ENCODE results near the gene TRAPPC2L.
"Not testable (repeated sequence)": the region's sequence is repeated elsewhere in the genome, so short reads cannot be mapped to it uniquely, and the experiment has no call there.

TRAPPC2L gene

DNA sequence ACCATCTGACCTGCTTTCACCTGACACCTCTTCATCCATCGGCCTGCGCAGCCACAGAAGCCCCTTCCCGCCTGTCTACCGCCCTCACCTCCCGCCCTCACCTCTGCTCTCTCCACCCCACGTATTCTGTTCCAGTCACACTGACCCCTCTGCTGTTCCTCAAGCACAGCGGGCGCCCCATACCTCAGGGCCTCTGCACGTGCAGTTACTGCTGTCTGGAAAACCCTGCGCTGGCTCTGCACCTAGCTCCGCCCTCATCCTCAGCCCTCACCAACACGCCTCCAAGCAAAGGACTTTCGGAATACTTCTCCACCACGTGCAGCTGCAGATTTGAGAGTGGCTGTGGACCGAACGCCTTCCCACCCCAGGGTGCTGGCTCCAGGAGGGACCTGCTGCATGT, 34.2 kb downstream of the TRAPPC2L start:
- no peak for DNase-seq (ENCODE audit: low read depth)

DNA sequence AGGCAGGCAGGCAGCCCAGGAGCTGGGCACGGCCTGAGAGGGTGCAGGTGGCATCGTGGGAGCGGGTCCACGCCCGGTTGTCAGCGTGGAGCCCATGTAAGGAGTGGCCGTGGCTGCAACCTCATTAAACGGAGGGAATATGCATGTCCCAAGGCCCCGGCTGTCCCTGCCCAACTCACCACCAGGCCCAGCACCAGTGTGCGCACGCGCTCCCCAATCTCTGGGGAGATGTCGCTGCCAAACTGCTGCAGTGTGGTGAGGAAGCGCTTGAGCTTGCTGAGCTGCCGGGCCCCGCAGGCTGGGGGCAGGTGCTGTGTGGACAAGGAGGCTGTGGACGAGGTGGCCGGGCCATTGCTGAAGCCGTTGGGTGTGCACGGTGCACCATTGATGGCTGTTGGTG, 35.1 kb downstream of the TRAPPC2L start:
- no peak for DNase-seq (ENCODE audit: low read depth)

DNA sequence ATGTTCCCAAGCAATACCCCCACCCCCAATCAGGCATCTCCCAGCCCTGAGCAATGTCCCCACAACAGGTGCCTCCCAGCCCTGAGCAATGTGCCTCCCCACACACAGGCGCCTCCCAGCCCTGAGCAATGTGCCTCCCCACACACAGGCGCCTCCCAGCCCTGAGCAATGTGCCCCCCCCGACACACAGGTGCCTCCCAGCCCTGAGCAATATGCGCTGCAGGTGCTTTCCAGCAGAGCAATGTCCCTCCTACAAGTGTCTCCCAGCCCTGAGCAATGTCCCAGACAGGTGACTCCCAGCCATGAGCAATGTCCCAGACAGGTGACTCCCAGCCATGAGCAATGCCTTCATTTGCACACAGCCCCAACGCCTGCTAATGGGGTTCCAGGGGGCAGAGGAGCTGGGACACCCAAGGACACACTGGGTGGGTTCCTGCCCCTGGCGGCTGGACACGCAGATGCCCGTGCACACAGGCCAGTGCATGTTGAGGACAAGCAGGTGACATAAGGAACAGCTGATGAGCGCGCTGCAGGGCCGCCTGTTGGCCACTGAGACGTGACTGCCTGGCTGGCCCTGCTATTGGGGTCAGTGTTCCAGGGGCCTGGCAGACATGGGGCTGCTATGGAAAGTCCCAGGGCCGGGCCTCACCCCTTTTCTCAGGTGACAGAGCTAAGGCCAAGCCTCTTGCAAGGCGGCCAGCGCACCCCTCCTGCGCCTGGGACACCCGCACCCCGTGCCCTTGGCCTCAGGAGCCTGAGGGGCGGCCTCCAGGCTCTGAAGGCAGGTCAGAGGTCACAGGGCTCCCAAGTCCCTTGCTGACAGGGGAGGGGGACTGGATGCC, 36.4 kb downstream of the TRAPPC2L start:
- no peak for DNase-seq (ENCODE audit: low read depth)

DNA sequence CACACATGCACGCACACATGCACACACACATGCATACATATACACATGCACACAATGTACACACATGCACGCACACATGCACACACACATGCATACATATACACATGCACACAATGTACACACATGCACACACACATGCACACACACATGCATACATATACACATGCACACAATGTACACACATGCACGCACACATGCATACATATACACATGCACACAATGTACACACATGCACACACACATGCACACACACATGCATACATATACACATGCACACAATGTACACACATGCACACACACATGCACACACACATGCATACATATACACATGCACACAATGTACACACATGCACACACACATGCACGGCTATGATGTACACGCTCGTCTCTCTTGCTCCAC, 37.3 kb downstream of the TRAPPC2L start:
- not testable (repeated sequence) for DNase-seq (ENCODE audit: low read depth)

DNA sequence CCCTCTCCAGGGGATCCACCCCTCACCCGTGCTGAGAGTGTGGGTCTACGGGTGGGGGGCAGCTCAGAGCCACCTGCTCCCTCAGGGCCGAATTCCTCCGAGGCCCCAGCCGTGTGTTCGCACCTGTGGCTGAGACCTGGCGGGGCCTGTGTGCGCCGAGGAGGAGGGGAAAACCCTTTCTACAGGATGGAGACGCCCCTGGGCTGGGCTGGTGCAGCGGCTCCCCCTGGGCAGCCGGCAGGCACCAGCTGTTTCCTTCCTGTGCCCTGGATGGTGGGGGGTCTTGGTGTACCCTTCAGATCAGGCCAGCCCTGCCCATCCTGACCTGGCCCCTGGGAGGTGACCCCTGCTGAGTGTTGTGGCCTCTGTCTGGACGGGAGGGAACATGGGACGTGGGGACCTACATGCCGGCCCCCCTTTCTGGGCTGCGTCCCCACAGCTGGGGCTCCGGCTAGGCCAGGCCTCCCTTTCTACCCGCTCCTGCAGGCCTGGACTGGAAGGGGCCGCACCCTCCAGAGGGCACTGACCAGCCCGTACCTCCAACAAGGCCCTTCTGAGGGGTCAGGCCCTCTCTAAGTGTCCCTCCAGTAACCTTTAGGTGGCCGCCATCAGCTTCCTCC, 37.9 kb downstream of the TRAPPC2L start:
- no peak for DNase-seq (ENCODE audit: low read depth)

DNA sequence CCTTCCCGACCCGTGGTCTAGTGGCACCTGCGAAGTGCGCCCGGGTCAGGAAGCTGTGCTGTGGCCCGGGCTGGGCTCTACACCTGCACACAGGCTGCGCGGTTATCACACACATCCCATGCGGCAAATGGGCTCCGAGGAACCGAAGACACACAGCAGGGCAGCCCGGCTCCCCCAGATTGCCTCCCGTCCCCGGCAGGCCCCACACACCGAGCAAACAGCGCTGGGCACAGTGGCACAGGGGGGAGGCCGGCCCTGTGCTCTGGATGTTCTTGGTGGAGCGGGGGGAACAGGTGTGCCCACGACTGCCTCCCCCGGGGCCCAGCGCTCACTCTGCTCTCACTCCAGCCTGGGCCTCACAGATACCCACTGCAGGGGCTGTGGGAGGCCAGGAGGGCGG, 38.4 kb downstream of the TRAPPC2L start:
- DNase-seq (ENCODE audit: low read depth) = no peak

DNA sequence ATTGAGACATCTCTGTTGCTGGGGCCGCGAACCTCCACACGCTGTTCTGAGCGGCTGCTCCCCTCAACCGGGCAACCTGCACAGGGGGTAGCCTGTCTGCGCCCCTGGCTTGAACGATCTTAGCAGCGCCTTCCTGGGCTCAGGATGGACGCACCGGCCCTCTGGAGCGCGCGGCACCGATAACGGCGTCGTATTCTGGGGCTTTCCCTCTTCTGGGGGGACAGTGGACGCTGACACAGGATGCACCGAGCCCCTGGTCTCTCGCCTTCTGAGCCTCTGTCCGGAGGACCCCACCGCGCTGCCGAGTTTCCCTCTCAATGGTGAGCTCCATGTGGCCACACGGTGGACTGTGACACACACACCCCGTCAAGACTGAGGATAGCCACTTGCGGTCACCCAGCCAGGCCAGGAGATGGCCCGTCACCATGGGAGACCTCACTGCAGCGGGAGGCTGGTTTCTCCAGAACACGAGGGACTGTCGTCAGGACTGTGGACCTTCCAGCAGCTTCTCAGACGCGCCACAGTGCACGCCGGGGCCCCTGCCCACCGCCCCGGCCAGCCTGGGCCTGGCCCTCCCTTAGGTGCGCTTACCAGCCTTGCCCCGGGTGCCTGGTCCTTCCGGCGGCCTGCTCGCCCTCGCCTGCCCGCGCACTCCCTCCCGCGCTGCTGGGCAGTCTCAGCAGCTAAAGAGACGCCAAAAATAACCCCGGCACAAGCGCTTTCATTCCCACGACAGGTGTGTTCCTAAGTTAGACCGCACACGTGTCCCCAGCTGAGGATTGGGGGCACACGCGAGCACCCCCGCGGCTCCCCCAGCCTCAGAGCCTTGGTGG, 39.5 kb downstream of the TRAPPC2L start:
- DNase-seq (ENCODE audit: low read depth) = no peak

DNA sequence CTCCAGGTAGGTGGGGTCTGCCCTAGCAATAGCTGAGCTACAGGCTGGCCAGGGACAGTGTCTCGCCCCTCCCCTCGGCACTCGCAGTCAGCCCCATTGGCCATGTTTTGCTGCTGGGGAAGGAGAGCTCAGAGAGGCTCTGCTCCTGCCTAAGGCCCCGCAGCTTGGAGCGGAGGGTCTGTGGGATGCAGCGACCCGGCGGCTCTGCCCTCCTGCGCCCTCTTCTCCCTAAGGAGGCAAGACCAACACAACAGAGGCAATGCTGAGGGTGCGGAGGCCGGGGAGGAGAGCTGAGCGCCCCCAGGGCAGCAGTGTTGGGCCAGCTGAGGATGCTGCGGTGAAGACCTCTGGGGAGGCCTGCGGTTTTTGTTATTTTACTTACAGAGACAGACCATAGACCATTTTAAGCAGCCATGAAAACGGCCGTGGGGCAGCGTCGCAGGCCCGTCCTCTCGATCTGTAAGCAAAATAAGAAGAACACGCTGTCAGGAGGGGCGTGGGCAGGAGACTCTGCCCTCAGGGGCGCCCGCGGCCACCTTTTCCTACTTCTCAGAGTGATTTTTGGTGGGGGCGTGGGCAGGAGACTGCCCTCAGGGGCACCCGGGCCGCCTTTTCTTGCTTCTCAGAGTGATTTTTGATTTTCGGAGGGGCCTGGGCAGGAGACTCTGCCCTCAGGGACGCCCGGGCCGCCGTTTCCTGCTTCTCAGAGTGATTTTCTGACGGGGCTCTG, 40.9 kb downstream of the TRAPPC2L start:
- DNase-seq (ENCODE audit: low read depth) = no peak

DNA sequence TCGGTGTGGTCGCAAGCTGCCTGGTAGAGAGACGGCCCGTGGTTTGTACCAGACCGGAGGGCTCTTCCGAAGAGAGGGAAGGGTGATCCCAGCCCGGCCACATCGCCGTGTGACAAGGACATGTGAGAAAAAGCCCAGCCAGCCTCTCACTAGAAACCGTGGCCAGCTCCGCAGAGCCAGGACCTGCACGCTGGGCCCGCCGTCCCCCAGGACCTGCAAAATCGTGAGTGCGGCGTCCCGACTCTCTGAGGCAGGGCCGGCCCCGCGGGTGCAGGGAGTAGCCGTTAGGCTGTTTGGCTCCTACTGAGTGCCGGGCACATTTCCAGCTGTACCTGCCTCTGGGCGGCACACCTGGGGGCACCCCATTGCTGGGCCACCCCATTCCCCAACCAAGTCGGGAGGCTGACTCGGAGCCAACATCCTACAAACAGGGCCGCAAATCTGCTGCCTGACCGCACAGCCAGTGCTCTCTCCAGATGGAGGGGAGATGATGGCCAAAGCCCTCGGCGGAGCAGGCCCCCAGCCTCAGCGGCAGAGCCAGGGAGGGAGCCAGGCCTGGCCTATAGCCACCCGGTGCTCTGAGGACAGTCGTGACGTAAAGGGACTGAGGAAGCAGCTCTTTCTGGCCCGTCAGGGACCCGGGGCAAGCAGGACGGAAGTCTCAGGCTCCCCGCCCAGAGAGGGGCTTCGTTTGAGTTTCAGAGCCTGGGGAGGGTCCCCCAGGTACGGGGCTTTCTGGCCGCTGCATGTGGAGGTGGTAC, 43.2 kb downstream of the TRAPPC2L start:
- DNase-seq (ENCODE audit: low read depth) = no peak

DNA sequence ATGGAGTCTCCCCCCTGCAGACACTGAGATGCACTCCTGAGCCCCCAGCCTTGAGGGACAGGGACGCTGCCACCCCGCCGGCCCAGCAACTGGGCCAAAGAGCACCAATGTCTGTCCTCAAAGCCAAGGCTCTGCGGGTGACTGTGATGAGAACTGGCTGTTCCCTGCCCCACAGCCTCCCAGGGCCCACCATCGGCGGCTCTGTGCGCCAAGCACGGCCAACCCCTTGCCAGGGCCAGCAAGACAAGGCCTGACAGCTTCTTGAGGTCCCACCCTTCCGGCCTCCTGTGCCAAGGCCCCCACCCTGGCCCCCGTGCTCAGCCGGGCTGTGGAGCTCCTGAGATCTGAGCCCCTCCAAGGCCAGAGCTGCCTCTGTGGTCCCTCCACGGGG, 43.7 kb downstream of the TRAPPC2L start:
- no peak for DNase-seq (ENCODE audit: low read depth)

DNA sequence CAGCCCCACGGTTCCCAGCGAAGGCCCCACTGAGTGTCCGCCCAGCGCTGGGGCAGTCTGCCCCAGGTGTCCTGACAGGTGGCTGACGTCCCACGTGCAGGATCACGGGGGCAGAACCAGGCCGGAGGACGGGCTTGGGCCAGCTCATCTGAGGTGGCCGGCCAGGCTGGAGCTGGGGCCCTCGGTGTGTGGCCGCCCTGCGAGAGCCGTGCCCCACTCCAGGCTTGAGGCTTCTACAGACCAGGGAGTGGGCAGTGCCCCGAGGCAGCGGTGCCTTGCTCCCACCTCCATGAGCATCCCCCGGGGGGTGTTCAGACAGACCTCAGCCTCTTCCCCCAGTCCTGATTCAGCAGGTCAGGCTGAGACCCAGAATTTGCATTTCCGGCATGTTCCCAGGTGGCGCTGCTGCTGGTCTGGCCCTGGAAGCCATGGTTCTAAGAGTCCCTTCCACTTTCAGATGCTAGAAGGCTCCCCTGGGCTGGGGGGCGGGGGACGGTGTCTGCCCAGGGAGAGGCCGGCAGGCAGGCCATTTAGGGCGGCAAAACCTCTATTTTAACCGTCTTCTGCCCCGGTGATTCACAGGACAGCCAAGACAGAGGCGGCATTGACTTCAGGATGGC, 44.9 kb downstream of the TRAPPC2L start:
- no peak for DNase-seq (ENCODE audit: low read depth)

DNA sequence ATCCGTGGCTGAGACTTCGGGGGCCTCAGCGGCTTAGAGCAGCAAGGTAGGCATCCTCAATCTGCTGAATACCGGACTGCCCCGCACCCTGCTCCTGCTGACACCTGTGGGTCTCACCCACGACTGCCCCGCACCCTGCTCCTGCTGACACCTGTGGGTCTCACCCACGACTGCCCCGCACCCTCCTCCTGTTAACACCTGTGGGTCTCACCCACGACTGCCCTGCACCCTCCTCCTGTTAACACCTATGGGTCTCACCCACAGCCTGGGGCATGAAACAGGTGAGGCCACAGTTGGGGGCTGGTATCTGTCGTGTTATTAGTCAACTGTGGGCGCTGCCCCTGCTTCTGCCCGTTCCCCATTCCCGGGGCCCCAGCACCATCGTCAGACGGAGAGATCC, 45.8 kb downstream of the TRAPPC2L start:
- no peak for DNase-seq (ENCODE audit: low read depth)

DNA sequence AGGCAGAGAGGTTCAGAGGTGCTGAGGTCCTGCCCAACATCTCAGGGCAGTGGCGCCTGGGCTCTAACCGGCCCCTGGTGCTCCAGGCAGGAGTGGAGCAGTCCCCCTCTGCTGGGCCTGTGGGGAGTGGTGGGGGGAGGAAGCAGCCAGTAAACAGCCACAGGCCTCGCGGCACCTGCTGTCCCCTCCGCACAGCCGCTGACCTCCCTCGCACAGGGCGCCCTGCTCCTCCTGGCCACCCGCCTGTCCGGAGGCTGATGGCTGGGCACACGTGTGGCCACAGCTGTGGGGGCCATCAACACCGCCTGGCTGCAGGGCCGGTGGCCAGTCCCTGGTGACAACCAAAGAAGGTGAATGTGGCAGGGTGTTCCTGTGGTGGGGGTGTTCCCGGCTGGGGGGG, 46.3 kb downstream of the TRAPPC2L start:
- no peak for DNase-seq (ENCODE audit: low read depth)

DNA sequence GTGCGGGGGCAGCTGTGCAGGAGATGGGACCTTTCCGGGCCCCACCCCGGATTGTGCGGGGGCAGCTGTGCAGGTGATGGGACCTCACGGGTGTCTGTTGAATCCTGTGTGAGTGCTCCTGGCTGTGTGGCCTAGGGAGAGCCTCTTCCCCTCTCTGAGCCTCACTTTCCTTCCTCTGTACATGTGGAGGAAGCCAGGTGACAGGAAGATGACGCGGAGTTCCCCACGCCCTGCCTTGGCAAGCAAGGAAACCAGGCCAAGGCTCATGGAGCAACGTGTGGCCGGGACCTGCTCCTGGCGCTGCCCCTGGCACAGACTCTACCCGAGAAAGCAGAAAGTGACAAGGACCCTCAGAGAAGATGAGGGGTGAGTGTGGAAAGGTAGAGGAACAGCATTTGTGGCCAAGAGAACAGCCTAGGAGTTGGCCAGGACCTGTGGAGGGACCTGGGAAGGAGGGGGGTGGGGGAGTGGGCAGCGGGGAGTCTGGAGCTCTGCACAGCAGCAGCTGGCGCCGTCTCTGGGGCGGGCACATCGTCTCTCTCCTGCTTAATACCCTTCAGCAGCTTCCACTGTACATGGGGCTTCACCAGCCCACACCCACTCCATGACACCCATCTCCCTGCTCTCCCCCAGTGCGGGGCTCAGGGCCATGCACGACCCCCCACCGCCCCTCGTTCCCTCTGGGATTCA, 47.9 kb downstream of the TRAPPC2L start:
- DNase-seq (ENCODE audit: low read depth) = no peak

DNA sequence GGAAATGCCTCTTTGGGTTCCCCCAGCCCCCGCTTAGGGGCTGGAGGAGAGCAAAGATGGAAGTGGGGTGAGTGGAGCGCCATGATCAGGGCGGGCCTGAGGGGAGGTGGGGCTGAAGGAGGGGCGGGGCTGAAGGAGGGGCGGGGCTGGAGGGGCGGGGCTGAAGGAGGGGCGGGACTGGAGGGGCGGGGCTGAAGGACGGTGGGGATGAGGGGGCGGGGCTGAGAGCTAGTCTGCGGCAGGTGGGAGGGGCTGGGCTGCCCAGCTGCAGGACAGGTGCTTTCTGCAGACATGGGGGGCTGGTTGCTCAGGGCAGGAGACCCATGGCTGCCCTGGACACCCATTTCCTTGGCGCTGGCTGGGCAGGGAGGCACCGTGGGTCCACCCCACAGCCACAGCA, 48.6 kb downstream of the TRAPPC2L start:
- no peak for DNase-seq (ENCODE audit: low read depth)

DNA sequence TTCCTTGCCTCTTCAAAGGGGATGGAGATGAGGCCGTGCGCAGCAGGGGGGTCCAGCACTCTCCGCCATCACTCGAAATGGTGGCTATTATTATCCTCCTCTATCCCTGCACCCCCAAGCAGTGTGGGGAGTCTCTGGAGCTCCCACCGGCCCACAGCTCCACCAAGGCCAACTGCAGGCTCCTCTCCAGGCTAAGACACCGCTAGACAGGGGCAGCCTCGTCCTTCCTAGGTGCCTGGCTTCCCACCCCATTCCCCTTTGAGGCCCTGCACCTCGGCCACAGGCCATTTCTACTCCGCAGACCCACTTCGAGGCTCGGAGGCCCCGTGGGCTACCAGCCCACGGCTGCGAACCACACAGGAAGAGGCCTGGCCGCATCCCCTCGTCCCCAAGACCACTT, 49.1 kb downstream of the TRAPPC2L start:
- DNase-seq (ENCODE audit: low read depth) = no peak

DNA sequence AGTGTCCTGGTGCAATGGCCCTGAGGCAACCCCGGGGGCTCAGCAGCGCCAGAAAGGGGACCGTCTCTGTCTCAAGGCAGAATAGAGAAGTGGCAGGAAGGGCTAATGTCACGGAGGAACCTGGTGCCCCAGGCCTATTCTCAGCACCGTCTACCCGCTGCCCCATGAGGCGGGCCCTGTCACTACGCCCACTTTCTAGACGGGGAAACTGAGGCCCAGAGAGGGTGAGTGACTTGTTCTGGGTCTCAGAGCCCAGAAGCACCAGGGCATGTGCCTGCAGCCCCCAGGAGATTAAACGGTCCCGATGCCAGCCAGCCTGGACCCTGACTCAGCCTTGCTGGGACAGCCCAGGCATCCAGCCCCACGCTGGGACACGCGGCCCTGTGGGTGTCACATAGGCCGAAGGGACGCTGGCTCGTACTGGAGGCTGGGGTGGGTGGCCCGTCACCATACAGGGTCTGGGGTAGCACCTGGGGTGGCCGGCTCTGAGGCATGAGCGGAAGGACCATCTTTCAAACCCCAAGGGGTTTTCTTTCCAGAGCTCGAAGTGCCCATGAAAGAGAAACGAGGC, 49.7 kb downstream of the TRAPPC2L start:
- no peak for DNase-seq (ENCODE audit: low read depth)

DNA sequence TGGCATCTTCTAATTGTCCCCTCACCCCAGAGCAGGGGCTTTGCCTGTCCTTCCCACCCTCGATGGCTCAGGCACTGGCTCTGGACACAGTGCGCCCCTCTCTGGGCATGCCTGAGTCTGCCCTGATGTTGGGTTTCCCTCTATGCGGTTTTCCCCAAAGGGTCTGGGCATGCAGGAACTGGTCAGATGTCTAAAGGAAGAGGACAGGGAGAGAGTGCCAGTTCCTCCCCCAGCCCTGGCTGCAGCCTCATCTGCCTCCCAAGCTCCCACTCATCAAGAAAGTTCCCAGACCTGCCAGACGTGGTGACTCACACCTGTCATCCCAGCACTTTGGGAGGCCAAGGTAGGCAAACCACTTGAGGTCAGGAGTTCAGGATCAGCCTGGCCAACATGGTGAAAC, 50.8 kb downstream of the TRAPPC2L start:
- no peak for DNase-seq (ENCODE audit: low read depth)

DNA sequence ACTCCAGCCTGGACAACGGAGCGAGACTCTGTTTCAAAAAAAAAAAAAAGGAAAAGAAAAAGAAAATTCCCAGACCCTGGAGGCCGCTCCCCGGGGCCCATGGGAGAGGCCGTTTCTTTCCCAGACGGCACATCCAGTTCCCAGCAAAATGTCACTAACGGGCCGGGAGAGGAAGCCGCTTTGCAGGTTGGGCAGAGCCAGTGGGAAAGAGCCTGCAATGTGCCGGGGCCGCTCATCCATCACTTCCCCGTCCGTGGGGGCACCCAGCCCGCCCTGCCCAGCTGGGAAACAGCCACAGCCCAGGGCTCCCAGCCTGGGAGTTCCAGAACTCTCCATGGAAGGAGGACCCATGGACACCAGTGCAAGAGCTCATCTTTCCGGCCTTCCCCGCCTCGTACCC, 51.4 kb downstream of the TRAPPC2L start:
- no peak for DNase-seq (ENCODE audit: low read depth)

All from non-pigmented ciliary epithelial cell (primary cell).